HS-5 (cell line): Measurements from ENCODE around the gene DIP2B.
A peak's percentile ranks its signal among the peaks of the same experiment; 100 is the strongest.

Experiments used
- DNase-seq: peaks from one replicate; pipeline ENCODE4 v3.0.0-alpha.2; 2012; ENCODE audit warnings: low read depth

The DIP2B gene

GRCh38 chr12:50612882-50613281 is 108.1 kb downstream of the DIP2B start:
- DNase-seq = no peak

GRCh38 chr12:50613463-50613862 is 108.7 kb downstream of the DIP2B start:
- no peak for DNase-seq

GRCh38 chr12:50614167-50614759 is 109.5 kb downstream of the DIP2B start:
- DNase-seq = peak; percentile 42

- DNase-seq = no peak
Observed at GRCh38 chr12:50615145-50615906, 110.5 kb downstream of the DIP2B start.

GRCh38 chr12:50615907-50616296 is 111.1 kb downstream of the DIP2B start:
- DNase-seq = no peak

- DNase-seq = no peak
Observed at GRCh38 chr12:50617657-50618056, 112.9 kb downstream of the DIP2B start.

- no peak for DNase-seq
Observed at GRCh38 chr12:50618864-50619609, 114.3 kb downstream of the DIP2B start.

- DNase-seq = no peak
Observed at GRCh38 chr12:50619610-50619958, 114.8 kb downstream of the DIP2B start.

GRCh38 chr12:50620109-50620977 is 115.6 kb downstream of the DIP2B start:
- no peak for DNase-seq

GRCh38 chr12:50620978-50621360 is 116.2 kb downstream of the DIP2B start:
- DNase-seq = no peak

GRCh38 chr12:50621399-50622300 is 116.9 kb downstream of the DIP2B start:
- no peak for DNase-seq

GRCh38 chr12:50625029-50625925 is 120.5 kb downstream of the DIP2B start:
- DNase-seq = no peak

GRCh38 chr12:50626026-50626425 is 121.2 kb downstream of the DIP2B start:
- no peak for DNase-seq

GRCh38 chr12:50627491-50627890 is 122.7 kb downstream of the DIP2B start:
- no peak for DNase-seq

GRCh38 chr12:50628394-50628793 is 123.6 kb downstream of the DIP2B start:
- no peak for DNase-seq

GRCh38 chr12:50633955-50634354 is 129.2 kb downstream of the DIP2B start:
- DNase-seq = no peak

- no peak for DNase-seq
Observed at GRCh38 chr12:50634379-50634778, 129.6 kb downstream of the DIP2B start.

- DNase-seq = no peak
Observed at GRCh38 chr12:50635364-50635763, 130.6 kb downstream of the DIP2B start.

GRCh38 chr12:50635857-50636256 is 131.1 kb downstream of the DIP2B start:
- no peak for DNase-seq

GRCh38 chr12:50636505-50636904 is 131.7 kb downstream of the DIP2B start:
- DNase-seq = no peak
